GM15510 (cell line): Measurements from ENCODE around the gene PMEL.

Source experiments
- POLR2A ChIP-seq: IDR thresholded peaks from 3 replicates; pipeline ENCODE4 v1.6.1; 2011; ENCODE audit warnings: borderline replicate concordance; ENCODE audit not compliant: insufficient read length; ENCODE audit errors: extremely low read depth

Gene PMEL

DNA sequence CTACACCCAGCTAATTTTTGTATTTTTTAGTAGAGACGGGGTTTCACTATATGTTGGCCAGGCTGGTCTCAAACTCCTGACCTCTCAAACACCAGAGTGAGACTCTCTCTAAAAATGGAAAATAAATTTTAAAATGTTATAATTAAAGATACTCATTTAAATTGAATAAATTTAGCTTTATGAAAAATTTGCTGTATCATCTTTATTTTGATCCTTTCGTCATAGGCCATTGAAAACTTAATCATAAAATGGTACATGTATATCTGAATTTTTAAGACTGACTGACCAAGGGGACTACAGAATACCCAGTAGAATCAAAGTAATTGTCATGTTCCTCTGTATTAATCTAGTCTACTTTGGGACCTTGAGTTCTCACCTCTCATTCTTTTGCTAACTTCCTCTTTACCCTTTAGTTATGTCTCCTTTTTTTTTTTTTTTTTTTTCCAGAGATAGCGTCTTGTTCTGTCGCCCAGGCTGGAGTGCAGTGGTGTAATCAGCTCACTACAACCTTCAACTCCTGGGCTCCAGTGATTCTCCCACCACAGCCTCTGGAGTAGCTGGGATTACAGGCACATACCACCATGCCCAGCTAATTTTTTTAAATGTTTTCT is 17.5 kb upstream of the PMEL start:
- TF ChIP-seq POLR2A, result no peak

DNA sequence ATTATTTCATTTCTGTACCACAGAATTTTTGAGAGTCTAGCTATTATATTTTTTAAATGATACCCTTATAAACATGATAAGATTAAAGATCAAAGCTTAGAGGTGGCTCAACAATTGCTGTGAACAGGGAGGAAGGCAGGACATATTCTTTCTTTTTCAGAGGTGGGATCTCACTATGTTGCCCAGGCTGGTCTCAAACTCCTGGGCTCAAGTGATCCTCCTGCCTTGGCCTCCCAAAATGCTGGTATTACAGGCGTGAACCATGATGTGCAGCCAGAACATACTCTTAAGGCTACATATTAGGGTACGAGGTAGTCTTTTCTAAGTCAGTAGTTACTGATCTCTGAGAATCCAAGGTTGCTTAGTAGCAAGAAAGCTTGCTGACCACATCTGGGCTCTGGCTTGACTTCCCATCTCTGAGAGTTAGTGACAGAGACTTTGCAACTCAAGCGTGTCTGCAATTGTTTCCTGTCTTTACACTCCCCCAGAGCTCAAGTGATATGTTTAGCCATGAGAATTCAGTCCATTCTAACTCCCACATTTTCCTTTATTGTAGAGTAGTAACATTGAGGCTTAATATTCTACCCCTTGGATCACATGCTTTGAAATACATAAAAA is 16.6 kb upstream of the PMEL start:
- no peak for TF ChIP-seq POLR2A

DNA sequence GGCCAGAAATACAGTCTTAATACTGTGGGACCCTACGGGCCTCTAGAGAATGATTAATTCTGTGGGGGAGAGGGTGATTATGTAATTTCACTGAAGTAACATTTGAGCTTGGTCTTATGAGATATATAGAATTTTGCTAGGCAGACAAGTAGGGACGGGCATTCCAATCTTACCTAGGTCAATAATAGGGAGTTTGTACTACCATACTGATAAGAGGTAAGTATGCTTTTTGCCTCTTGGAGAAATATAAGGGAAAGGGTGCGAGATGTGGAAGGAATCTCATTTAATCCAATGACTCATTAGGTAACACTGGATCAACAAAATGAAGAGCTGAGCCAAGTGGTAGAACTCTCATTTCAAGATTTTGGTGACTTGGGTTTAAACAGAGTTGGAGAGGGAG is 13.2 kb upstream of the PMEL start:
- no peak for TF ChIP-seq POLR2A

- TF ChIP-seq POLR2A, result no peak
Measured at GRCh38 chr12:55978393-55978792, 12.6 kb upstream of the PMEL start.

GRCh38 chr12:55974308-55974730 is 8.5 kb upstream of the PMEL start:
- no peak for TF ChIP-seq POLR2A

DNA sequence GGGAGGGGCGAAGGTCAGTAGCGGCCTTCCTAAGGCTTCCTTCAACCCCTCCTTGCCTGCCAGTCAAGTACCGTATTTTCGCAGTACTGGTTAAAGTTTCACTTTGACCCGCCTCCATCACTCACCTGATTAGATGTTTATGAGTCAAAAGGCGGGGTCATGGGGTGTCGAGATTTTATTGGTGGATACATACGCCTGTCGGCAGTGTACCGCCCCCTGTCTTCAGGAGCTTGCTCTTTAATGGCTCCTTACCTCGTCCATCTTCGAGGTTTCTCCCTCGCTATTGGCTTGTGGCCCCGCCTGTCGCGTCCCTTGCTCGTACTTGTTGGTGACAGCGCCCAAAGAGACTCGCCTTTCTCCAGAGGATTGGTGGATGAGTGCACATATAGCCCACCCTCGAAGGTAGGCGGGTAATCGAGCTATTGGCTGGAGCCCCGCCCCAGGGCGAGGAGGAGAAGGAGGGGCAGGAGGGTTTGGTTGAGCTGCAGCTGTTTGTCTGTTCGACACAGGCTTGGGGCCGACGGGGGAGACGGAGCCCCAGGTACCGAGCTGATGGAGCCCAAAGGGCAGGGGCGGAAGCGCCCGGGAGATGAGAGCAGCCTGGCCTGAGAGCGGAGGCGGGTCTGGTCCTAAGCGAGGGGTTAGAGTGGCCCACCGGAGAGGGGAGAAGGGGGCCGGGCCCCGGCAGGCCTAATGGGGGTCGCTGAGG is 7.9 kb upstream of the PMEL start, which contains the start of gene RAB5B:
Gene RAB5B (plus strand): TSS at position 480 of the 709 bp plus-strand sequence. CDS start 12,883 bp downstream, outside the sequence.
- peak; percentile 87 for TF ChIP-seq POLR2A

GRCh38 chr12:55972911-55973598 is 7.2 kb upstream of the PMEL start:
- TF ChIP-seq POLR2A, result no peak

- no peak for TF ChIP-seq POLR2A
Measured at GRCh38 chr12:55972456-55972855, 6.6 kb upstream of the PMEL start.

DNA sequence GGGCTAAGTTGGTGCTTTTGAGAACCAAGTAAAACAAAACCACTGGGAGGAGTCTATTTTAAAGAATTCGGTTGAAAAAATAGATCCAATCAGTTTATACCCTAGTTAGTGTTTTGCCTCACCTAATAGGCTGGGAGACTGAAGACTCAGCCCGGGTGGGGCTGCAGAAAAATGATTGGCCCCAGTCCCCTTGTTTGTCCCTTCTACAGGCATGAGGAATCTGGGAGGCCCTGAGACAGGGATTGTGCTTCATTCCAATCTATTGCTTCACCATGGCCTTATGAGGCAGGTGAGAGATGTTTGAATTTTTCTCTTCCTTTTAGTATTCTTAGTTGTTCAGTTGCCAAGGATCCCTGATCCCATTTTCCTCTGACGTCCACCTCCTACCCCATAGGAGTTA is 6.2 kb upstream of the PMEL start:
- TF ChIP-seq POLR2A, result no peak

- TF ChIP-seq POLR2A, result no peak
Measured at GRCh38 chr12:55970775-55971174, 4.9 kb upstream of the PMEL start.

GRCh38 chr12:55969356-55969755 is 3.5 kb upstream of the PMEL start:
- TF ChIP-seq POLR2A, result no peak

- TF ChIP-seq POLR2A, result peak; percentile 75
Measured at GRCh38 chr12:55966408-55967281, 803 bp upstream of the PMEL start, which contains the start of gene CDK2. Gene CDK2 (plus strand): TSS chr12:55966830. CDS start chr12:55967009, 179 bp downstream.

DNA sequence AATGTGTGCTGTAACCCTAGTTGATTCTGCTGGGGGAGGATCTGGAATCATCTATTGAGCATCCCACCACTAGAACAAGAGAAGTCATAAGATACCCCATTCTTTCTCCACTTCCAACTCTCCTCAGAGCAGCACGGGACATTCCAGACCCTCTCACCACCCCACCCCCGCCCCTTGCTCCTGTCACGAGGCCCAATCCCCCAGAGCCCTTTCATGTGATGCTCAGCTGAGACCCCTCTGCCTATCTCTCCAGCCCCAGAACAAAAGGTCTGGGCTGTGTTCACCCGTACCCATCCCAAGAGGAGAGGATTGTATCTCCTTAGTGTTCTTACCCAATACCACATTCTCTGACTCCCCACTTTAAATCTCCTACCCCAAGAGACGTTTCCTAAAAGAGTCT is 602 bp downstream of the PMEL start:
- no peak for TF ChIP-seq POLR2A

DNA sequence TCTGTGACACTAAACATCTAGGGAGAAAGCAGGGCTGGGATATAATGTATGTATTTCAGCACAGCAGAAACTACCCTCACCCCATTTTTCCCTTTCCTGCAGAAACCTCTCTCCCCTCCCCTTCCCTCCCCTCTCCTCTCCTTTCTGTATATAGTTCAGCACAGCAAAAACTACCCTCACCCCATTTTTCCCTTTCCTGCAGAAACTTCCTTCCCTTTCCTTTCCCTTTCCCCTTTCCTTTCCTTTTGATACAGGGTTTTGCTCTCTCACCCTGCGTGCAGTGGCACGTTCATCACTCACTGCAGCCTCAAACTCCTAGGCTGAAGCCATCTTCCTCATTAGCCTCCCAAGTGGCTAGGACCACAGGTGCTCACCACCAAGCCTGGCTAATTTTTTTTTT is 2.1 kb downstream of the PMEL start:
- no peak for TF ChIP-seq POLR2A
